ENCODE measurements around the gene GGN. TPM values are rescaled to one million over a fixed set of nuclear protein-coding genes. Genes with fewer than 3 reads are reported as not detected.

Gene GGN
- total RNA-seq, 1 donor from 2014 or later: 1.5 TPM

DNA sequence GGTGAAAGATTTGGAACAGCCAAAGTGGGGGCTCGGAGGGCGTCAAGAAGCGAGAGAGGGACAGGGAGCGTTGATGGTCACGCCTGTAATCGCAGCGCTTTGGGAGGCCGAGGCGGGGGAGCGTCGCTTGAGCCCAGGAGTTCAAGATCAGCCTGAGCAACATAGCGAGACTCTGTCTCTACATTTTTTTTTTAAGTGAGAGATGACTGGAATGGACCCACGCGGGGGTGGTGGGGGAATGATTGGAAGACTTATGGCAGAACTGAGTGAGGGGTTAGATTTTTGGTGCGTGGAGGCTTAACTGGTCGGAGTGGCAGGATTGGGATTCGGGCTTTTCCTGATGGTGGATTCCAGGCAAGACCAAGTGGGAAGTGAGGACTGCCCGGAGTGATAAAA, 12.7 kb downstream of the GGN start:
- Mint-ChIP-seq H3K4me3 (ENCODE audit: unreplicated experiment) (peak overlapping the region; percentile 98), H3K9me3 (ENCODE audit: low read depth) (no peaks in the 10 kb centered on the region), H3K27ac (ENCODE audit: unreplicated experiment) (peak overlapping the region; percentile 99), H3K4me1 (ENCODE audit: low read depth) (peaks cover 25% of the 10 kb centered on the region), H3K27me3 (ENCODE audit: low read depth) (no peaks in the 10 kb centered on the region), H3K36me3 (ENCODE audit: low read depth) (peaks cover 8% of the 10 kb centered on the region)
- TF ChIP-seq, protein P1, sequence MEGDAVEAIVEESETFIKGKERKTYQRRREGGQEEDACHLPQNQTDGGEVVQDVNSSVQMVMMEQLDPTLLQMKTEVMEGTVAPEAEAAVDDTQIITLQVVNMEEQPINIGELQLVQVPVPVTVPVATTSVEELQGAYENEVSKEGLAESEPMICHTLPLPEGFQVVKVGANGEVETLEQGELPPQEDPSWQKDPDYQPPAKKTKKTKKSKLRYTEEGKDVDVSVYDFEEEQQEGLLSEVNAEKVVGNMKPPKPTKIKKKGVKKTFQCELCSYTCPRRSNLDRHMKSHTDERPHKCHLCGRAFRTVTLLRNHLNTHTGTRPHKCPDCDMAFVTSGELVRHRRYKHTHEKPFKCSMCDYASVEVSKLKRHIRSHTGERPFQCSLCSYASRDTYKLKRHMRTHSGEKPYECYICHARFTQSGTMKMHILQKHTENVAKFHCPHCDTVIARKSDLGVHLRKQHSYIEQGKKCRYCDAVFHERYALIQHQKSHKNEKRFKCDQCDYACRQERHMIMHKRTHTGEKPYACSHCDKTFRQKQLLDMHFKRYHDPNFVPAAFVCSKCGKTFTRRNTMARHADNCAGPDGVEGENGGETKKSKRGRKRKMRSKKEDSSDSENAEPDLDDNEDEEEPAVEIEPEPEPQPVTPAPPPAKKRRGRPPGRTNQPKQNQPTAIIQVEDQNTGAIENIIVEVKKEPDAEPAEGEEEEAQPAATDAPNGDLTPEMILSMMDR (IDR thresholded peaks at IDR 0.05): no peak
- no peak for DNase-seq (ENCODE audit: low spot score)

DNA sequence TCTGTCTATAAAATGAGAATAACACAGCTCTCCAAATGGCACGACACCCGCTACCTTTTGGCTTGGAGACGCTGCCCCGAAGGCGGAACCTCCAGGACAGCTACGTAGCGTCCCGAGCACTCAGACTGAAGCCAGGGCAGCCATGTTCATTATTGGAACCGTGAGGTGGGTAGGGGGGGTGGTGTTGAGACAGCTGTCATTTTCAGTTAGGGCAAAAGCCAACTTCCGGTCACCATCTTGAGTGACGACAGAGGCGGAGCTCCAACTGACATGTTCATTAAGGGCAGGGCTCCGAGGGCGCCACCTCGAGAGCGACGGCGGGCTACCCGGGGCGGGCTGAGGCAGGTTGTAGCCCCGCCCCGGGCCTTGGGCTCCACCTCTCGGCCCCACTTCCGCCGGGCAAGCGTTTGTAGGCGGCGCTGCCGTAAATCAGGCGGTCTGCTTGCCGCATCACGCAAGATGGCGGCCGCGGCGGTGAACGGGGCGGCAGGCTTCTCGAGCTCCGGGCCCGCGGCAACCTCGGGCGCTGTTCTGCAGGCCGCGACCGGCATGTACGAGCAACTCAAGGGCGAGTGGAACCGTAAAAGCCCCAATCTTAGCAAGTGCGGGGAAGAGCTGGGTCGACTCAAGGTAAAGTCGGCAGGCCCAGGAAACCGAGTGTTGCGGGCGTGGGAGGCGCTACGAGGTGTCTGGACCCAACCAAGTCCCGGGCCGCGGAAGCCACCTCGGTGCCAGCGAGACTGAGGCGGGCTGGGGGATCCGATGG, 13.3 kb downstream of the GGN start, which contains the start of gene PSMD8:
Gene PSMD8 (plus strand): TSS at position 240 of the 766 bp plus-strand sequence. CDS start 31 bp downstream, at position 271.
- Mint-ChIP-seq H3K27me3 (ENCODE audit: low read depth) (no peaks in the 10 kb centered on the region), H3K4me3 (ENCODE audit: unreplicated experiment) (peak within 1 kb of the TSS; percentile 98)

DNA sequence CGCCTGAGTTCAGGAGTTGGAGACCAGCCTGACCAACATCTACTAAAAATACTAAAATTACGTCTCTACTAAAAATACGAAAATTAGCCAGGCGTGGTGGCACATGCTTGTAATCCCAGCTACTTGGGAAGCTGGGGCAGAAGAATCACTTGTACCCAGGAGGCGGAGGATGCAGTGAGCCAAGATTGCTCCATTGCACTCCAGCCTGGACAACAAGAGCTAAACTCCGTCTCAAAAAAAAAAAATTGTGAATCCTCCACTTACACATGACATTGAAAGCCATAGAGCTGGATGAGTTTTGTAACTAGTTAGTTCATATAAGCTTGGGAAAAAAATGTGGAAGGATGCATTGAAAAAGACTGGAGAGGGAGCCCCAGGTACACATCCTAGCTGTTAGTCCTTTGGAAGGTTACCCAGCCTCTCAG, 13.9 kb downstream of the GGN start:
- no peaks in the 10 kb centered on the region for H3K9me3 Mint-ChIP-seq (ENCODE audit: low read depth)
- DNase-seq (ENCODE audit: low spot score): no peak
- peak overlapping the region; percentile 98 for H3K4me3 Mint-ChIP-seq (ENCODE audit: unreplicated experiment)
- no peaks in the 10 kb centered on the region for H3K27me3 Mint-ChIP-seq (ENCODE audit: low read depth)
- peak overlapping the region; percentile 99 for H3K27ac Mint-ChIP-seq (ENCODE audit: unreplicated experiment)
- TF ChIP-seq, protein P1 (IDR thresholded peaks at IDR 0.05): no peak
- H3K36me3 Mint-ChIP-seq (ENCODE audit: low read depth): peaks cover 4% of the 10 kb centered on the region
- peaks cover 25% of the 10 kb centered on the region for H3K4me1 Mint-ChIP-seq (ENCODE audit: low read depth)

More for the DNA sequence above, 13.3 kb downstream of the GGN start, which contains the start of gene PSMD8:
- Mint-ChIP-seq H3K4me1 (ENCODE audit: low read depth) (peaks cover 25% of the 10 kb centered on the region), H3K36me3 (ENCODE audit: low read depth) (peaks cover 6% of the 10 kb centered on the region), H3K27ac (ENCODE audit: unreplicated experiment) (peak within 1 kb of the TSS; percentile 99), H3K9me3 (ENCODE audit: low read depth) (no peaks in the 10 kb centered on the region)
- TF ChIP-seq, protein P1 (IDR thresholded peaks at IDR 0.05): peak; percentile 64
- DNase-seq (ENCODE audit: low spot score): peak; percentile 99

DNA sequence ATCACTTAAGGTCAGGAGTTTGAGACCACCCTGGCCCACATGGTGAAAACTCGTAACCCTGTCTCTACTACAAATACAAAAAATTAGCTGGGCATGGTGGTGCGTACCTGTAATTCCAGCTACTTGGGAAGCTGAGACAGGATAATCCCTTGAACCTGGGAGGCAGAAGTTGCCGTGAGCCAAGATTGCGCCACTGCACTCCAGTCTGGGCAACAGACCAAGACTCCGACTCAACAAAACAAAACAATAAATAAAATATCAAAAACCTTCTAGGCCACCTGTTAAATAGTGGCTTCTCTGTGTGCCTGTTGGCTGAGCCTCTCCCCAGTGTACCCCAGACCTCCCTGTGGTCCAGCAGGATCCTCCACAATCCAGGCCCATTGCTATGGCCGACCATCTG, 16.8 kb downstream of the GGN start:
- no peak for DNase-seq (ENCODE audit: low spot score)
- Mint-ChIP-seq H3K36me3 (ENCODE audit: low read depth) (no peaks in the 10 kb centered on the region), H3K4me3 (ENCODE audit: unreplicated experiment) (no peak overlapping the region), H3K27ac (ENCODE audit: unreplicated experiment) (no peak overlapping the region), H3K27me3 (ENCODE audit: low read depth) (peaks cover 3% of the 10 kb centered on the region), H3K9me3 (ENCODE audit: low read depth) (no peaks in the 10 kb centered on the region), H3K4me1 (ENCODE audit: low read depth) (peaks cover 17% of the 10 kb centered on the region)
- TF ChIP-seq, protein P1 (IDR thresholded peaks at IDR 0.05): no peak

DNA sequence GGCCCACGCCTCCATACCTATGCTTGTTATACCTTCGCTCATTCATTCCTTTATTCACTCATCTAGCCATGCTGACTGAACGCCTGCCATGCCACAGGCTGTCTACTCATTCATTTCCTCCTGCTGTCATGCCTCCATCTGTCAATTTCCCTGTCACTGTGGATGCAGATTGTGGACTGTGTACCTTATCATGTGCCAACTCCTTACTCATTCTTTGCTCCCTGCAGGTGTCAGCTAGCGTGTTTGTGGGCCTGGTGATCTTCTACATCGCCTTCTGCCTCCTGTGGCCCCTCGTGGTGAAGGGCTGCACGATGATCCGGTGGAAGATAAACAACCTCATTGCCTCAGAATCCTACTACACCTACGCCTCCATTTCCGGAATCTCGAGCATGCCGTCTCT, 17.5 kb downstream of the GGN start:
- Mint-ChIP-seq H3K9me3 (ENCODE audit: low read depth) (no peaks in the 10 kb centered on the region), H3K36me3 (ENCODE audit: low read depth) (no peaks in the 10 kb centered on the region), H3K27me3 (ENCODE audit: low read depth) (peaks cover 3% of the 10 kb centered on the region), H3K27ac (ENCODE audit: unreplicated experiment) (no peak overlapping the region), H3K4me1 (ENCODE audit: low read depth) (peaks cover 9% of the 10 kb centered on the region), H3K4me3 (ENCODE audit: unreplicated experiment) (no peak overlapping the region)
- DNase-seq (ENCODE audit: low spot score): no peak
- TF ChIP-seq, protein P1 (IDR thresholded peaks at IDR 0.05): no peak
